ENCODE measurements around the gene CGB2. TPM values are rescaled to one million over a fixed set of nuclear protein-coding genes. Genes with fewer than 3 reads are reported as not detected.
A peak's percentile ranks its signal among the peaks of the same experiment; 100 is the strongest.

CGB2 gene
- total RNA-seq, 1 experiment from 2014 or later, result 0.77 TPM

DNA sequence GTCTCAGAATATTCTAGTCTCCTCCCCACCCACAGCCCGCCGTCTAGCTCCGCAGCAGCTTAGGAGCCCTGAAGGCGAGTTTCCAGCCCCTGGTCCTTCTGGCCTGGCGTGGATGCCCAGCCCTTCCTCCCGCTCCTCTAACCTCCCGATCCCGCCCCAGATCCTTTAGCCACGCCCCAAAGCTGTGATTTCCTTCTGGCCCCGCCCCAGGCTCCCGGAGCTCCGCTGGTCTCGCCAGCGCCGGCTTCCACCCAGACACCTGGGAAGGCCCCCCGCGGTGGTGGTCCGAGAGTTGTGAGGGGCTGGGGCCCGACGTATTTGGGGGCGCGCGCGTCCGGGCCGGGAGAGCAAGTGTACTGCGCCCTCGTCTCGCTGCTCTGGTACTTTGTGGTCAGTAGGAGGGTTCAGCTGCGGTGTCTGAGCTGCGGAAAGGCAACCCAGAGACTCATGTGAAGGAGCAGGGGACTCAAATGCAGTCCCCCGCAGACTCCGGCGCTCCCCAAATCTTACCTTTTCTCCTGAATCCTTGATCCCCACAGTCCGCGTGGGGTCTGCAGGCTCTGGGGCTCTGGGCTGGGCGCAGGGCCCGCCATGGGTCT, 26.0 kb downstream of the CGB2 start, which contains the start of gene CGB7:
CGB7 (minus strand) TSS at position 114 of the 599 bp plus-strand sequence. CDS start 2,374 bp downstream, outside the sequence.
- Histone ChIP-seq H3K79me1 (ENCODE audit: insufficient read depth, low read depth, low read length, poor library complexity, severe bottlenecking) (no peaks in the 10 kb centered on the region), H3K9ac (ENCODE audit: extremely low read depth, insufficient read length, low read length) (no peak within 1 kb of the TSS), H4K5ac (ENCODE audit: insufficient read length, low read depth, low read length) (no peak within 1 kb of the TSS), H4K91ac (ENCODE audit: insufficient read length, low read depth, low read length) (no peak within 1 kb of the TSS), H3T11ph (ENCODE audit: low read length) (no peak within 1 kb of the TSS), H3K4ac (ENCODE audit: low read depth, low read length) (no peak within 1 kb of the TSS), H2AK5ac (ENCODE audit: insufficient read length, low read length) (no peak within 1 kb of the TSS), H2AFZ (ENCODE audit: low read length) (no peak within 1 kb of the TSS), H2BK20ac (ENCODE audit: low read depth, low read length, poor library complexity, severe bottlenecking) (no peak within 1 kb of the TSS), H3K56ac (ENCODE audit: insufficient read length, low read depth, low read length) (no peak within 1 kb of the TSS), H3K18ac (ENCODE audit: insufficient read length, low read depth, low read length) (no peak within 1 kb of the TSS), H3K27ac (ENCODE audit: insufficient read length, low read depth, low read length) (no peak within 1 kb of the TSS), H2BK12ac (ENCODE audit: insufficient read length, low read depth, low read length) (no peak within 1 kb of the TSS), H3K4me1 (ENCODE audit: insufficient read depth, low read length) (no peaks in the 10 kb centered on the region), H2BK120ac (ENCODE audit: low read depth, low read length, poor library complexity, severe bottlenecking) (no peak within 1 kb of the TSS), H3K23me2 (ENCODE audit: insufficient read length, low read depth, low read length, poor library complexity, severe bottlenecking) (peaks cover 10% of the 10 kb centered on the region), H3K27me3 (ENCODE audit: insufficient read depth, low read length) (peaks cover 15% of the 10 kb centered on the region; the same call in 1 of the 2 replicates), H3K23ac (ENCODE audit: insufficient read length, low read depth, low read length) (no peak within 1 kb of the TSS), H2BK15ac (ENCODE audit: low read depth, low read length) (no peak within 1 kb of the TSS), H3K14ac (ENCODE audit: insufficient read depth, low read length) (no peak within 1 kb of the TSS; the same call in 1 of the 2 replicates), H4K20me1 (ENCODE audit: control insufficient read depth, insufficient read depth, insufficient read length) (no peaks in the 10 kb centered on the region), H3K9me3 (ENCODE audit: control insufficient read depth, low read depth, low read length) (no peaks in the 10 kb centered on the region), H4K8ac (replicated peaks; ENCODE audit: insufficient read length, low read depth, low read length) (no peak within 1 kb of the TSS), H3K79me2 (ENCODE audit: insufficient read depth, low read length) (no peaks in the 10 kb centered on the region), H2BK5ac (ENCODE audit: insufficient read length, low read length) (no peak within 1 kb of the TSS), H3K4me2 (ENCODE audit: insufficient read depth, insufficient read length, low read length) (peak within 1 kb of the TSS; percentile 52)
- Mint-ChIP-seq H3K9me3 (peaks cover 0 to 2% of the 10 kb centered on the region in 2 experiments; a peak in 1 of 5 replicates), H3K27me3 (ENCODE audit: low read depth) (peaks cover 80% of the 10 kb centered on the region), H3K27ac (no peak within 1 kb of the TSS), H3K4me3 (peak within 1 kb of the TSS; percentile 53 to 77), H3K4me1 (peaks cover 18 to 28% of the 10 kb centered on the region in 2 experiments), H3K36me3 (ENCODE audit: insufficient read depth in 1 of 3, low read depth in 3 of 3) (no peaks in the 10 kb centered on the region; a peak in 1 of 7 replicates)
- DNase-seq, result peak; percentile 83
- no CpG with 5 or more reads among the region's 38 CpGs for WGBS (ENCODE audit: extremely low coverage, insufficient read length, low lambda C conversion rate)
- TF ChIP-seq, protein P1, sequence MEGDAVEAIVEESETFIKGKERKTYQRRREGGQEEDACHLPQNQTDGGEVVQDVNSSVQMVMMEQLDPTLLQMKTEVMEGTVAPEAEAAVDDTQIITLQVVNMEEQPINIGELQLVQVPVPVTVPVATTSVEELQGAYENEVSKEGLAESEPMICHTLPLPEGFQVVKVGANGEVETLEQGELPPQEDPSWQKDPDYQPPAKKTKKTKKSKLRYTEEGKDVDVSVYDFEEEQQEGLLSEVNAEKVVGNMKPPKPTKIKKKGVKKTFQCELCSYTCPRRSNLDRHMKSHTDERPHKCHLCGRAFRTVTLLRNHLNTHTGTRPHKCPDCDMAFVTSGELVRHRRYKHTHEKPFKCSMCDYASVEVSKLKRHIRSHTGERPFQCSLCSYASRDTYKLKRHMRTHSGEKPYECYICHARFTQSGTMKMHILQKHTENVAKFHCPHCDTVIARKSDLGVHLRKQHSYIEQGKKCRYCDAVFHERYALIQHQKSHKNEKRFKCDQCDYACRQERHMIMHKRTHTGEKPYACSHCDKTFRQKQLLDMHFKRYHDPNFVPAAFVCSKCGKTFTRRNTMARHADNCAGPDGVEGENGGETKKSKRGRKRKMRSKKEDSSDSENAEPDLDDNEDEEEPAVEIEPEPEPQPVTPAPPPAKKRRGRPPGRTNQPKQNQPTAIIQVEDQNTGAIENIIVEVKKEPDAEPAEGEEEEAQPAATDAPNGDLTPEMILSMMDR (conservative IDR thresholded peaks at IDR 0.05), result no peak

All from H9 (cell line).